MCF 10A (cell line): ENCODE data around the gene PAK5. TPM values are rescaled to one million over a fixed set of nuclear protein-coding genes. Genes with fewer than 3 reads are reported as not detected.

Experiments used
- BruUV-seq: library from RNA; stranded (reverse); fragments of 400-500 nt; replicated peaks from 2 replicates; lab custom pipeline; 2021; lab: Mats Ljungman, UMichigan
- CTCF ChIA-PET: fragments of 300-600 bp; sonication (Branson Sonifier 250); formaldehyde crosslinking; extraction: SDS; loops from one replicate; lab custom pipeline; 2021; ENCODE audit warnings: antibody characterized with exemption, inconsistent platforms; lab: Yijun Ruan, JAX
- POLR2A ChIA-PET: fragments of 300-600, 350-650 bp; sonication (Branson Sonifier 250); formaldehyde crosslinking; extraction: SDS; loops from one replicate; lab custom pipeline; 2020; ENCODE audit warnings: antibody characterized with exemption, inconsistent platforms; lab: Yijun Ruan, JAX
- DNase-seq: peaks from one replicate; pipeline ENCODE4 v3.0.0-alpha.2; 2018; ENCODE audit not compliant: unreplicated experiment
- H3K27ac Mint-ChIP-seq: one replicate; pipeline ENCODE4 v1.8.0; 2022; ENCODE audit warnings: mild to moderate bottlenecking, low read depth, mixed read lengths; ENCODE audit not compliant: unreplicated experiment
- H3K27me3 Mint-ChIP-seq: one replicate; pipeline ENCODE4 v1.8.0; 2022; ENCODE audit warnings: mixed read lengths; ENCODE audit not compliant: insufficient read depth, unreplicated experiment
- H3K36me3 Mint-ChIP-seq: one replicate; pipeline ENCODE4 v1.8.0; 2022; ENCODE audit warnings: mild to moderate bottlenecking, moderate library complexity, mixed read lengths; ENCODE audit not compliant: insufficient read depth, unreplicated experiment
- H3K4me1 Mint-ChIP-seq: one replicate; pipeline ENCODE4 v1.8.0; 2022; ENCODE audit warnings: mixed read lengths; ENCODE audit not compliant: insufficient read depth, unreplicated experiment
- H3K4me3 Mint-ChIP-seq: one replicate; pipeline ENCODE4 v1.8.0; 2022; ENCODE audit warnings: mild to moderate bottlenecking, moderate library complexity, mixed read lengths; ENCODE audit not compliant: unreplicated experiment
- H3K9me3 Mint-ChIP-seq: one replicate; pipeline ENCODE4 v1.8.0; 2022; ENCODE audit warnings: mixed read lengths; ENCODE audit not compliant: unreplicated experiment
- CTCF ChIP-seq: fragments of 200-600 bp; IDR thresholded peaks from one replicate; pipeline ENCODE4 v1.8.0; 2022; ENCODE audit warnings: antibody characterized with exemption, mild to moderate bottlenecking; ENCODE audit not compliant: unreplicated experiment
- intact Hi-C: fragments of 100-400 bp; cut with micrococcal nuclease; formaldehyde crosslinking; loops from 2 replicates; pipeline ENCODE4 v1.14.1; 2022
- total RNA-seq: library from RNA; stranded (reverse); gene quantifications from 2 replicates; pipeline ENCODE4 v1.2.3, GENCODE V29; 2022

The PAK5 gene
- total RNA-seq, 1 experiment from 2014 or later: not detected

- peaks cover 30% of the 10 kb centered on the region for H3K27me3 Mint-ChIP-seq
- H3K27ac Mint-ChIP-seq: no peak overlapping the region
- POLR2A ChIA-PET: no interaction called here
These were observed 750 bp upstream of the PAK5 start for GRCh38 chr20:9839626-9840025.

GRCh38 chr20:9838035-9838377, 870 bp downstream of the PAK5 start:
- Mint-ChIP-seq H3K4me3 (peak overlapping the region; percentile 26), H3K4me1 (no peaks in the 10 kb centered on the region), H3K36me3 (peaks cover 7% of the 10 kb centered on the region), H3K27ac (no peak overlapping the region), H3K9me3 (peaks cover 20% of the 10 kb centered on the region), H3K27me3 (peaks cover 31% of the 10 kb centered on the region)
- no TSS peak for BruUV-seq
- POLR2A ChIA-PET: no interaction called here
- DNase-seq: no peak
- CTCF ChIA-PET: no interaction called here
- TF ChIP-seq CTCF: no peak
- intact Hi-C loops: no loop called here

More at GRCh38 chr20:9839626-9840025, 750 bp upstream of the PAK5 start:
- Mint-ChIP-seq H3K36me3 (peaks cover 7% of the 10 kb centered on the region), H3K9me3 (peaks cover 20% of the 10 kb centered on the region), H3K4me3 (no peak overlapping the region), H3K4me1 (no peaks in the 10 kb centered on the region)
- no peak for TF ChIP-seq CTCF
- no TSS peak for BruUV-seq
- peak; percentile 18 for DNase-seq
- CTCF ChIA-PET: interaction anchor here (0.6 to 2.3 kb wide), 2 partner anchors 20 to 222 kb away, joined by 5 to 9 read pairs; no protein-coding TSS in a partner anchor
- intact Hi-C loops: no loop called here

- no peak for DNase-seq
- intact Hi-C loops: no loop called here
- H3K36me3 Mint-ChIP-seq: peaks cover 7% of the 10 kb centered on the region
- ChIA-PET POLR2A (no interaction called here), CTCF (interaction anchor here (0.6 kb wide), 2 partner anchors 224 to 680 kb away, joined by 3 read pairs; no protein-coding TSS in a partner anchor)
- no peak overlapping the region for H3K27ac Mint-ChIP-seq
- TF ChIP-seq CTCF: no peak
- H3K4me1 Mint-ChIP-seq: no peaks in the 10 kb centered on the region
- H3K4me3 Mint-ChIP-seq: peak overlapping the region; percentile 26
- no TSS peak for BruUV-seq
- H3K27me3 Mint-ChIP-seq: peaks cover 31% of the 10 kb centered on the region
- peaks cover 16% of the 10 kb centered on the region for H3K9me3 Mint-ChIP-seq
These were observed 1.2 kb downstream of the PAK5 start for GRCh38 chr20:9837634-9838033.

- Mint-ChIP-seq H3K9me3 (peaks cover 14% of the 10 kb centered on the region), H3K4me3 (no peak overlapping the region), H3K27ac (no peak overlapping the region), H3K36me3 (no peaks in the 10 kb centered on the region), H3K27me3 (peaks cover 31% of the 10 kb centered on the region), H3K4me1 (no peaks in the 10 kb centered on the region)
- CTCF ChIA-PET: no interaction called here
- POLR2A ChIA-PET: no interaction called here
- DNase-seq: no peak
- no peak for TF ChIP-seq CTCF
- intact Hi-C loops: no loop called here
- BruUV-seq: no TSS peak
These were observed 3.6 kb downstream of the PAK5 start for GRCh38 chr20:9835302-9835701.
